ENCODE measurements around the gene RND3.

RND3 gene

GRCh38 chr2:150494234-150494945, 6.9 kb upstream of the RND3 start (continued):
- TF ChIP-seq, protein P1, sequence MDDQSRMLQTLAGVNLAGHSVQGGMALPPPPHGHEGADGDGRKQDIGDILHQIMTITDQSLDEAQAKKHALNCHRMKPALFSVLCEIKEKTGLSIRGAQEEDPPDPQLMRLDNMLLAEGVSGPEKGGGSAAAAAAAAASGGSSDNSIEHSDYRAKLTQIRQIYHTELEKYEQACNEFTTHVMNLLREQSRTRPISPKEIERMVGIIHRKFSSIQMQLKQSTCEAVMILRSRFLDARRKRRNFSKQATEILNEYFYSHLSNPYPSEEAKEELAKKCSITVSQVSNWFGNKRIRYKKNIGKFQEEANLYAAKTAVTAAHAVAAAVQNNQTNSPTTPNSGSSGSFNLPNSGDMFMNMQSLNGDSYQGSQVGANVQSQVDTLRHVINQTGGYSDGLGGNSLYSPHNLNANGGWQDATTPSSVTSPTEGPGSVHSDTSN (CRISPR knock-in tag; IDR thresholded peaks at IDR 0.05) = no peak
- TF ChIP-seq SP2 (tag by site-specific recombination; IDR thresholded peaks at IDR 0.05) = no peak
- TF ChIP-seq ZNF132 (tag by site-specific recombination; IDR thresholded peaks at IDR 0.05; ENCODE audit: borderline replicate concordance) = no peak
- TF ChIP-seq, protein P2, sequence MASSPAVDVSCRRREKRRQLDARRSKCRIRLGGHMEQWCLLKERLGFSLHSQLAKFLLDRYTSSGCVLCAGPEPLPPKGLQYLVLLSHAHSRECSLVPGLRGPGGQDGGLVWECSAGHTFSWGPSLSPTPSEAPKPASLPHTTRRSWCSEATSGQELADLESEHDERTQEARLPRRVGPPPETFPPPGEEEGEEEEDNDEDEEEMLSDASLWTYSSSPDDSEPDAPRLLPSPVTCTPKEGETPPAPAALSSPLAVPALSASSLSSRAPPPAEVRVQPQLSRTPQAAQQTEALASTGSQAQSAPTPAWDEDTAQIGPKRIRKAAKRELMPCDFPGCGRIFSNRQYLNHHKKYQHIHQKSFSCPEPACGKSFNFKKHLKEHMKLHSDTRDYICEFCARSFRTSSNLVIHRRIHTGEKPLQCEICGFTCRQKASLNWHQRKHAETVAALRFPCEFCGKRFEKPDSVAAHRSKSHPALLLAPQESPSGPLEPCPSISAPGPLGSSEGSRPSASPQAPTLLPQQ (tag by site-specific recombination; IDR thresholded peaks at IDR 0.05) = no peak
- TF ChIP-seq ZNF843 (tag by site-specific recombination; IDR thresholded peaks at IDR 0.05) = no peak
- no peak for TF ChIP-seq ZNF169 (tag by site-specific recombination; IDR thresholded peaks at IDR 0.05)
- TF ChIP-seq ZNF274 (IDR thresholded peaks at IDR 0.05; ENCODE audit: low read length) = no peak
- no peak for TF ChIP-seq ZNF274 (tag by site-specific recombination; IDR thresholded peaks at IDR 0.05; ENCODE audit: borderline replicate concordance)
- no peak for TF ChIP-seq KLF16 (tag by site-specific recombination; IDR thresholded peaks at IDR 0.05)

DNA sequence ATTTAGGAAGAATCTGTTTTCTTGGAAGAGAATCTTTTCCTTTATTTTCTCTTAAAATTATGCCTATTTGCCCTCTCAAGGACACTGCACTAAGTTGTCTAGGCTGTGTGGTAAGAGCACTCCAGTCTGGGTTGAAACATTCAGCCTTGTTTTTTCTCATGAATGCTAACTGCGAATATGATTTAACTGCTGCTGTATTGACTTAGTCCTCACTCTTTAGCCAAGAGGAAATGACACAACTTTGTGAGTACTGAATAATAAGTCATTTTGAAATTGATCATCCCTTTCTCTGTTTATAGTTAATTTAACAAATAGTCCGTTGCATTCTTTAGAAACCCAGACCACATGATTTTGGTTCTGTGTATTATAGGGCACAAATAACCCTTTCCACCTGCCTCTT, 4.5 kb upstream of the RND3 start:
- CTCF ChIA-PET = no interaction called here

DNA sequence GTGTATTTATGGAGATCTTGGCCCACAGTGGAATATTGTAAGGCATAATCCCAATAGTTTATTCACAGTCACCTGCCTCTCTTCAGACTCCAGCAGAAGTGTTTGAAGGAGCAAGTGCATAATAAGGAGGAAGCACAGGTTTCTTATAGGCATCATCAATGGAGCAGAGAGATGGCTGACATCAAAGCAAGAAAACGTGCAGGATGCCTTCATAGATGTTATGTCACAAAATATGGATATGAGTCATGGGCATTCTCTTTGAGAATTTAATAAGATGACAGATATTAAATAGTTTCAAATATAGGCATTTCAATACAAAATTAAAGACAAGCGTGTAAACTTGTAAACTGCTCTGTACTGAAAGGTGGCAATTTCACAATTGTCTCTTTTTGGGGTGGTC, 4.0 kb upstream of the RND3 start:
- TF ChIP-seq ZNF501 (tag by site-specific recombination; IDR thresholded peaks at IDR 0.05) = no peak
- peaks cover 6% of the 10 kb centered on the region for H3K4me1 ChIP-seq (ENCODE audit: control insufficient read depth, insufficient read depth, low read length)
- no peaks in the 10 kb centered on the region for H3K9me3 ChIP-seq (ENCODE audit: control insufficient read depth, insufficient read depth, low read depth, low read length)
- H3K4me3 ChIP-seq (ENCODE audit: low read depth, low read length) = no peak overlapping the region
- ChIA-PET POLR2A (no interaction called here), CTCF (no interaction called here)
- H3K36me3 ChIP-seq (ENCODE audit: control insufficient read depth in 2 of 2, insufficient read depth in 1 of 2, low read length in 2 of 2) = no peaks in the 10 kb centered on the region
- no peak overlapping the region for H3K27ac ChIP-seq (ENCODE audit: extremely low read depth, low read depth, low read length)

More for the DNA sequence above, 4.5 kb upstream of the RND3 start:
- no peak overlapping the region for H3K27ac ChIP-seq (ENCODE audit: extremely low read depth, low read depth, low read length)
- no peaks in the 10 kb centered on the region for H3K9me3 ChIP-seq (ENCODE audit: control insufficient read depth, insufficient read depth, low read depth, low read length)
- no peak overlapping the region for H3K4me3 ChIP-seq (ENCODE audit: low read depth, low read length)
- H3K36me3 ChIP-seq (ENCODE audit: control insufficient read depth in 2 of 2, insufficient read depth in 1 of 2, low read length in 2 of 2) = no peaks in the 10 kb centered on the region
- TF ChIP-seq ZNF843 (tag by site-specific recombination; IDR thresholded peaks at IDR 0.05) = no peak
- no peak for TF ChIP-seq TCF7L2 (IDR thresholded peaks at IDR 0.05; ENCODE audit: borderline replicate concordance, low read depth, low read length)
- no peak for TF ChIP-seq EGR2 (tag by site-specific recombination; IDR thresholded peaks at IDR 0.05; ENCODE audit: low read depth)
- no peak for TF ChIP-seq ZNF138 (tag by site-specific recombination; IDR thresholded peaks at IDR 0.05; ENCODE audit: borderline replicate concordance)
- no peak for TF ChIP-seq FEZF1 (tag by site-specific recombination; IDR thresholded peaks at IDR 0.05)
- no peak for TF ChIP-seq ZNF701 (tag by site-specific recombination; IDR thresholded peaks at IDR 0.05)
- TF ChIP-seq ZNF174 (tag by site-specific recombination; IDR thresholded peaks at IDR 0.05) = no peak
- TF ChIP-seq OSR2 (tag by site-specific recombination; IDR thresholded peaks at IDR 0.05) = no peak
- TF ChIP-seq ZFHX2 (tag by site-specific recombination; conservative IDR thresholded peaks at IDR 0.05) = no peak
- POLR2A ChIA-PET = no interaction called here
- H3K4me1 ChIP-seq (ENCODE audit: control insufficient read depth, insufficient read depth, low read length) = peaks cover 6% of the 10 kb centered on the region

DNA sequence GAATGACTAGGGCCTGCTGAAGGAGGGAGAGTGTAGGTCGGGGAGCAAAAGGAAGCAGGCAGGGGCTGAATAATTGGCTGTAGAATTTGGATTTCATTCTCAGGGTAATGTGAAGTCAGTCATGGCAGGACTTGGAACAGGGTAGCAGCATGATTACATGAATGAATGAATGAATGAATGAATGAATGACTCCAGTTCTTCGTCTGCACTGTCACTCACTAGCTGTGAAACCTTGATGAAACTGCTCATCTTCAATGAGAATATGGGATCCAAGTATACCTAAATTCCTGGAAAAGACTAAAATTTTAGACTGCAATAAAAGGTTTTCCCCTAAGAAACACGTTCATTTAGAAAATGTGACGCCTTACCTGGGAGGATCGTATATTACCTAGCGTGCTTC, 3.0 kb upstream of the RND3 start:
- H3K9me3 ChIP-seq (ENCODE audit: control insufficient read depth, insufficient read depth, low read depth, low read length) = no peaks in the 10 kb centered on the region
- peaks cover 6% of the 10 kb centered on the region for H3K4me1 ChIP-seq (ENCODE audit: control insufficient read depth, insufficient read depth, low read length)
- CTCF ChIA-PET = no interaction called here
- no peak overlapping the region for H3K4me3 ChIP-seq (ENCODE audit: low read depth, low read length)
- TF ChIP-seq ZNF571 (tag by site-specific recombination; IDR thresholded peaks at IDR 0.05) (no peak), REPIN1 (tag by site-specific recombination; IDR thresholded peaks at IDR 0.05; ENCODE audit: low read depth) (no peak), ZNF223 (tag by site-specific recombination; IDR thresholded peaks at IDR 0.05) (no peak), ZNF335 (tag by site-specific recombination; conservative IDR thresholded peaks at IDR 0.05) (no peak)
- TF ChIP-seq, protein P3, sequence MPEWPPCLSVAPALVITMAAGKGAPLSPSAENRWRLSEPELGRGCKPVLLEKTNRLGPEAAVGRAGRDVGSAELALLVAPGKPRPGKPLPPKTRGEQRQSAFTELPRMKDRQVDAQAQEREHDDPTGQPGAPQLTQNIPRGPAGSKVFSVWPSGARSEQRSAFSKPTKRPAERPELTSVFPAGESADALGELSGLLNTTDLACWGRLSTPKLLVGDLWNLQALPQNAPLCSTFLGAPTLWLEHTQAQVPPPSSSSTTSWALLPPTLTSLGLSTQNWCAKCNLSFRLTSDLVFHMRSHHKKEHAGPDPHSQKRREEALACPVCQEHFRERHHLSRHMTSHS (tag by site-specific recombination; IDR thresholded peaks at IDR 0.05) = no peak
- no peaks in the 10 kb centered on the region for H3K36me3 ChIP-seq (ENCODE audit: control insufficient read depth in 2 of 2, insufficient read depth in 1 of 2, low read length in 2 of 2)
- no peak overlapping the region for H3K27ac ChIP-seq (ENCODE audit: extremely low read depth, low read depth, low read length)
- POLR2A ChIA-PET = interaction anchor here (0.5 kb wide), 1 partner anchor 402 kb away, joined by 5 read pairs; no protein-coding TSS in a partner anchor
